ENCODE data around the gene UPF3A. TPM values are rescaled to one million over a fixed set of nuclear protein-coding genes. Genes with fewer than 3 reads are reported as not detected.
"Not testable (repeated sequence)": the region's sequence is repeated elsewhere in the genome, so short reads cannot be mapped to it uniquely, and the experiment has no call there.

UPF3A gene
- total RNA-seq, 1 experiment from 2014 or later, result 28.3 TPM

GRCh38 chr13:114260814-114261213, 20.6 kb upstream of the UPF3A start:
- DNase-seq (ENCODE audit: low spot score), result no peak
- in situ Hi-C loops (cut with HindIII; ENCODE audit: low sequenced_read_pairs), result no loop called here

- in situ Hi-C loops (cut with HindIII; ENCODE audit: low sequenced_read_pairs), result no loop called here
Measured at GRCh38 chr13:114261328-114261965, 20.0 kb upstream of the UPF3A start.

GRCh38 chr13:114263578-114263977, 17.8 kb upstream of the UPF3A start:
- in situ Hi-C loops (cut with HindIII; ENCODE audit: low sequenced_read_pairs), result no loop called here
- DNase-seq (ENCODE audit: low spot score), result no peak

More at GRCh38 chr13:114261328-114261965, 20.0 kb upstream of the UPF3A start:
- DNase-seq (ENCODE audit: low spot score), result no peak

GRCh38 chr13:114264313-114264712, 17.1 kb upstream of the UPF3A start:
- in situ Hi-C loops (cut with HindIII; ENCODE audit: low sequenced_read_pairs); DNase-seq (ENCODE audit: low spot score): not testable (repeated sequence)

GRCh38 chr13:114264886-114265611, 16.4 kb upstream of the UPF3A start:
- in situ Hi-C loops (cut with HindIII; ENCODE audit: low sequenced_read_pairs), result no loop called here
- no peak for DNase-seq (ENCODE audit: low spot score)

- in situ Hi-C loops (cut with HindIII; ENCODE audit: low sequenced_read_pairs), result no loop called here
- DNase-seq (ENCODE audit: low spot score), result no peak
Measured at GRCh38 chr13:114266241-114266640, 15.2 kb upstream of the UPF3A start.

- in situ Hi-C loops (cut with HindIII; ENCODE audit: low sequenced_read_pairs), result no loop called here
- no peak for DNase-seq (ENCODE audit: low spot score)
Measured at GRCh38 chr13:114268344-114269280, 12.8 kb upstream of the UPF3A start.

GRCh38 chr13:114269281-114269770, 12.1 kb upstream of the UPF3A start:
- in situ Hi-C loops (cut with HindIII; ENCODE audit: low sequenced_read_pairs), result no loop called here

GRCh38 chr13:114272977-114273376, 8.4 kb upstream of the UPF3A start:
- in situ Hi-C loops (cut with HindIII; ENCODE audit: low sequenced_read_pairs), result no loop called here
- no peak for DNase-seq (ENCODE audit: low spot score)

More at GRCh38 chr13:114269281-114269770, 12.1 kb upstream of the UPF3A start:
- no peak for DNase-seq (ENCODE audit: low spot score)

GRCh38 chr13:114275304-114275703, 6.1 kb upstream of the UPF3A start:
- in situ Hi-C loops (cut with HindIII; ENCODE audit: low sequenced_read_pairs), result no loop called here
- DNase-seq (ENCODE audit: low spot score), result no peak

- no peak for DNase-seq (ENCODE audit: low spot score)
- in situ Hi-C loops (cut with HindIII; ENCODE audit: low sequenced_read_pairs), result no loop called here
Measured at GRCh38 chr13:114279146-114279545, 2.3 kb upstream of the UPF3A start.

- in situ Hi-C loops (cut with HindIII; ENCODE audit: low sequenced_read_pairs), result no loop called here
- no peak for DNase-seq (ENCODE audit: low spot score)
Measured at GRCh38 chr13:114279758-114280355, 1.5 kb upstream of the UPF3A start.

GRCh38 chr13:114282041-114282670, 755 bp downstream of the UPF3A start:
- in situ Hi-C loops (cut with HindIII; ENCODE audit: low sequenced_read_pairs), result no loop called here
- peak; percentile 69 for DNase-seq (ENCODE audit: low spot score)

GRCh38 chr13:114283576-114283975, 2.2 kb downstream of the UPF3A start:
- in situ Hi-C loops (cut with HindIII; ENCODE audit: low sequenced_read_pairs), result no loop called here
- DNase-seq (ENCODE audit: low spot score), result no peak

- in situ Hi-C loops (cut with HindIII; ENCODE audit: low sequenced_read_pairs), result no loop called here
Measured at GRCh38 chr13:114284680-114285079, 3.3 kb downstream of the UPF3A start.

GRCh38 chr13:114285166-114285808, 3.9 kb downstream of the UPF3A start:
- no peak for DNase-seq (ENCODE audit: low spot score)
- in situ Hi-C loops (cut with HindIII; ENCODE audit: low sequenced_read_pairs), result no loop called here

More at GRCh38 chr13:114284680-114285079, 3.3 kb downstream of the UPF3A start:
- DNase-seq (ENCODE audit: low spot score), result no peak

- DNase-seq (ENCODE audit: low spot score), result no peak
- in situ Hi-C loops (cut with HindIII; ENCODE audit: low sequenced_read_pairs), result no loop called here
Measured at GRCh38 chr13:114286808-114287207, 5.4 kb downstream of the UPF3A start.

GRCh38 chr13:114288157-114288591, 6.8 kb downstream of the UPF3A start:
- peak; percentile 56 for DNase-seq (ENCODE audit: low spot score)
- in situ Hi-C loops (cut with HindIII; ENCODE audit: low sequenced_read_pairs), result no loop called here
